ENCODE measurements around the gene NFIX. TPM values are rescaled to one million over a fixed set of nuclear protein-coding genes. Genes with fewer than 3 reads are reported as not detected.

The NFIX gene
- total RNA-seq, 2 donors from 2014 or later = 0.75 to 0.86 TPM

GRCh38 chr19:13018035-13018914, 23.0 kb downstream of the NFIX start:
- Mint-ChIP-seq H3K27me3 (peaks cover 69% of the 10 kb centered on the region), H3K4me3 (no peak overlapping the region), H3K4me1 (peaks cover 28% of the 10 kb centered on the region), H3K36me3 (ENCODE audit: low read depth) (peaks cover 3% of the 10 kb centered on the region), H3K27ac (no peak overlapping the region)
- no peak for ATAC-seq
- H3K9me3 ChIP-seq (ENCODE audit: control insufficient read depth, low read length, poor library complexity, severe bottlenecking) = no peaks in the 10 kb centered on the region
- no peak for DNase-seq

DNA sequence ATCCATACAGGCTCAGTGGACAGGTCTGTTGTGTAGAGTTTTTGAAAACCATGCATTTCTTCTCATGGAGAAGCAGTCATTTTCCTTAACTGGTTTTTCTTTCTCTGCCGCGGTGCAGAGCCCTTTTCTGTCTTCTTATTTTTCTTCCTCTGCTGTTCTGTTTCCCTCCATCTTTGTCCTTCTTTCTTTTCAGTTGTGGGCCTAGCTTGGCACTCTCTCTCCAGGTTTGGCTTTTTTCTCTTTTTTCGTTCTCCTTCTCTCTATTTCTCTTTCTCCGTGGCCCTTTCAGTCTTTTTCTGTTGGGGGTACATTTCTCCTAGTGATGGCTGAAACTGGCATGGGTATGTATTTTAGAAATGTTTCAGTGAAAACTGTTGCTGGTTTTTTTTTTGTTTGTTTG, 24.1 kb downstream of the NFIX start:
- Mint-ChIP-seq H3K4me1 (peaks cover 26% of the 10 kb centered on the region), H3K27me3 (peaks cover 66% of the 10 kb centered on the region), H3K4me3 (no peak overlapping the region), H3K36me3 (ENCODE audit: low read depth) (peaks cover 5% of the 10 kb centered on the region), H3K27ac (no peak overlapping the region)
- no peak for ATAC-seq
- DNase-seq = no peak
- H3K9me3 ChIP-seq (ENCODE audit: control insufficient read depth, low read length, poor library complexity, severe bottlenecking) = no peaks in the 10 kb centered on the region

GRCh38 chr19:13020002-13020414, 24.7 kb downstream of the NFIX start:
- DNase-seq (no peak), ATAC-seq (no peak)
- H3K36me3 Mint-ChIP-seq (ENCODE audit: low read depth) = peaks cover 7% of the 10 kb centered on the region
- H3K27ac Mint-ChIP-seq = no peak overlapping the region
- H3K27me3 Mint-ChIP-seq = peaks cover 66% of the 10 kb centered on the region
- no peak overlapping the region for H3K4me3 Mint-ChIP-seq
- H3K9me3 ChIP-seq (ENCODE audit: control insufficient read depth, low read length, poor library complexity, severe bottlenecking) = no peaks in the 10 kb centered on the region
- peaks cover 25% of the 10 kb centered on the region for H3K4me1 Mint-ChIP-seq

DNA sequence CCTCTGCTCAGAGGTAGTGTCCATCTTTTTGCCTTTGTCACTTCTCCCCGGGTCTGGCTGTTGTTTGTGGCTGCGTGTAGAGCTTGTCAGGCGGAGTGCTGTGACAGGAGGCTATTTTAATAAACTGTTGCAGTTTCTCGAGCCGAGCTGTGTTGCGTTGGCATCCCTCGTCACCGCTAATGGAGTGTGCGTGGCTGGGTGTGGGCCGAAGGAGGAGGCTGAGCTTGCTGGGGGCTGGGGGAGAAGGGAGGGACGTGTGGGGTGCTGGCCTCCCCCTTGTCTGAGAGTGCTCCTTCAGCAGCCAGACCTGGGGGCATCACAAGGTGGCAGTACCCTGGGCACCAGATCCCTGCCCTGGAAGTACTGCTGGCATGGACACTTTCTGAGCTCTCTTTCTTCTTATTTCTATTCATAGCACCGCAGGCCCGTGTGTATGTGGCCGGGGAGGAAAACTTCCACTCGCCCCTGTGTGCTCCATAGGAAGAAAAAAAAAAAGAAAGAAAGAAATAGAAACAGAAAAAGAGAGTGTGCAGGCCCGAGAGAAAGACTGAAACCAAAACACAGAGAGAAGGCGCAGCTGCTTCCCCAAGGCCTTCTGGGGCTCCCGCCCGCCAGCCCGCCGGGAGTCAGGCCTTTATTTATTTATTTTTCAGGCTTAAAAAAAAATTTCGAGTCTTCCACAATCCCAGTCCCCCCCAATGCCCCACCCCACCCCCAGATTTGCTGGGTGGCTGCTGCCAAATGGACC, 27.0 kb downstream of the NFIX start:
- peaks cover 13% of the 10 kb centered on the region for H3K36me3 Mint-ChIP-seq (ENCODE audit: low read depth)
- no peak for ATAC-seq
- peak overlapping the region; percentile 80 for H3K4me3 Mint-ChIP-seq
- H3K9me3 ChIP-seq (ENCODE audit: control insufficient read depth, low read length, poor library complexity, severe bottlenecking) = no peaks in the 10 kb centered on the region
- H3K27ac Mint-ChIP-seq = no peak overlapping the region
- H3K4me1 Mint-ChIP-seq = peaks cover 24% of the 10 kb centered on the region
- no peak for DNase-seq
- H3K27me3 Mint-ChIP-seq = peaks cover 67% of the 10 kb centered on the region

GRCh38 chr19:13022859-13023636, 27.8 kb downstream of the NFIX start:
- Mint-ChIP-seq H3K4me3 (peak overlapping the region; percentile 80), H3K27me3 (peaks cover 60% of the 10 kb centered on the region), H3K36me3 (ENCODE audit: low read depth) (peaks cover 10% of the 10 kb centered on the region), H3K4me1 (peaks cover 21% of the 10 kb centered on the region), H3K27ac (no peak overlapping the region)
- no peaks in the 10 kb centered on the region for H3K9me3 ChIP-seq (ENCODE audit: control insufficient read depth, low read length, poor library complexity, severe bottlenecking)
- no peak for ATAC-seq
- no peak for DNase-seq

DNA sequence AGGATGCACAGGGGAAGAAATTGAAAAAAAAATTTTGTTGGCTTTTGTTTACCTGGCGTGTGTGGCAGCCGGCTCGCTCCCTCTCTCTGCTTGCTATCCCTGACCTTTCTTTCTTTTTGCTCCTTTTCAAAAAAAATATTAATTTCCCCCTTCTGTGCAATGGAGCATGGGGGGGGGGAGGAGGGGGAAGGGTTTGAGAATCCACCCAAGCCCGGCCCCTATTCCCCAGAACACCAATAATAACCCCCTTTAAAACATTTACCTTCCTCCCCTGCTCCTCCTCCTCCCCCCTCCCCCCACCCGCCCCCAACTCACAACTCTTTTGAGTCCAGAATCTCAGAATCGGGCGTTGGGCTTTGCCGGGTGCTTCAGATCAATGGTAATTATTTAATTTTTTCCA, 28.4 kb downstream of the NFIX start:
- Mint-ChIP-seq H3K36me3 (ENCODE audit: low read depth) (peaks cover 10% of the 10 kb centered on the region), H3K4me3 (peak overlapping the region; percentile 80), H3K27me3 (peaks cover 63% of the 10 kb centered on the region), H3K27ac (no peak overlapping the region), H3K4me1 (peaks cover 21% of the 10 kb centered on the region)
- no peak for ATAC-seq
- no peak for DNase-seq
- H3K9me3 ChIP-seq (ENCODE audit: control insufficient read depth, low read length, poor library complexity, severe bottlenecking) = no peaks in the 10 kb centered on the region

DNA sequence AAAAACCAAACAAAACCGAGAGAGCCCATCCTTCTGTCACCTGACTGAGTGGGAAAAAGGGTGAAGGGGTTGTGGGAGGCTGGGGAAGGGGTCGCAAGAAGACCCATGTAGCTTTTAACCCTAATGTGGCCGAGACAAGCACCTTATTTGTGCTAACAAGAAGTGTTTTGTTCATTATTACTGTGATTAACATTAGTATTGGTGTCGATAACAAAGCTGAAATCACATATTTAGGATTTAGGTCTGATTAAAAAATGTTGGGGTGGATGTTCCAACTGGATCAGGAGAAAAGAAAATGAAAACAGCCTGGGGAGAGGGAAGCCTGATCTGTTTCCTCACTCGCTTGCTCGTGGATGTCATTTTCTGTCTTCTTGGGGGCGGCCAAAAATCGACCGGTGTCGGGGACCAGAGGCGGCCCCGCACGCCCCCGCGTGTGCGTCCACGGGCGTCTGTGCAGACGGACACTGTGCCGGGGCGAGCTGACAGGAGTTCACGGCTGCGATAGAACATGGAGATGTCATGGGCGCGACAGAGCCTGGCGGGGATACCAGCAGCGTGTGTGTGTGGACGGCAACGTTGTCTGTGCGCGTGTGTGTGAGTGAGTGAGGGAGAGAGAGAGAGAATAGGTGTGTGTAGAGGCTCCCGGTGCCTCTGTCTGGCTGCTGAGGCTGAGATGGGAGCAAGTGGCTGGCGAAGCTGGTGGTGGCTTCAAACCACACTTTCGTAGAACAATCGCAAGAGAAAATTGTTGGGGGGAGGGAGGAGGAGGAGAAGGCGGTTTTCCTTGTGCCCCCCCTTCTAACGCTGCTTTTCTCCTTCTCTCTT, 29.1 kb downstream of the NFIX start:
- Mint-ChIP-seq H3K27ac (peak overlapping the region; percentile 57), H3K4me3 (peak overlapping the region; percentile 80), H3K27me3 (peaks cover 61% of the 10 kb centered on the region), H3K36me3 (ENCODE audit: low read depth) (peaks cover 10% of the 10 kb centered on the region), H3K4me1 (peaks cover 21% of the 10 kb centered on the region)
- no peak for ATAC-seq
- no peak for DNase-seq
- no peaks in the 10 kb centered on the region for H3K9me3 ChIP-seq (ENCODE audit: control insufficient read depth, low read length, poor library complexity, severe bottlenecking)

DNA sequence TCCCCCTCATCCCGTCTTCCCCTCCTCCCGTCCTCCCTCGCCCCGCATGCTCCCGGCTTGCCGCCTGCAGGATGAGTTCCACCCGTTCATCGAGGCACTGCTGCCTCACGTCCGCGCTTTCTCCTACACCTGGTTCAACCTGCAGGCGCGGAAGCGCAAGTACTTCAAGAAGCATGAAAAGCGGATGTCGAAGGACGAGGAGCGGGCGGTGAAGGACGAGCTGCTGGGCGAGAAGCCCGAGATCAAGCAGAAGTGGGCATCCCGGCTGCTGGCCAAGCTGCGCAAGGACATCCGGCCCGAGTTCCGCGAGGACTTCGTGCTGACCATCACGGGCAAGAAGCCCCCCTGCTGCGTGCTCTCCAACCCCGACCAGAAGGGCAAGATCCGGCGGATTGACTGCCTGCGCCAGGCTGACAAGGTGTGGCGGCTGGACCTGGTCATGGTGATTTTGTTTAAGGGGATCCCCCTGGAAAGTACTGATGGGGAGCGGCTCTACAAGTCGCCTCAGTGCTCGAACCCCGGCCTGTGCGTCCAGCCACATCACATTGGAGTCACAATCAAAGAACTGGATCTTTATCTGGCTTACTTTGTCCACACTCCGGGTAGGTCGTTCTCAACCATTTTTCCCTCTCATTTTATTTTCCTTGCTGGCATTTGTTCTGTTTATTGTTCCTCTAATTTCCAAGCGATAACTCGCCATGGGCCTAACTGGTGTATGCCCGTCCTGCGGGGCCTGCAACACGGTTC, 29.8 kb downstream of the NFIX start:
- peak overlapping the region; percentile 41 for H3K4me3 Mint-ChIP-seq
- peaks cover 21% of the 10 kb centered on the region for H3K4me1 Mint-ChIP-seq
- no peak overlapping the region for H3K27ac Mint-ChIP-seq
- no peaks in the 10 kb centered on the region for H3K9me3 ChIP-seq (ENCODE audit: control insufficient read depth, low read length, poor library complexity, severe bottlenecking)
- peaks cover 10% of the 10 kb centered on the region for H3K36me3 Mint-ChIP-seq (ENCODE audit: low read depth)
- DNase-seq (no peak), ATAC-seq (no peak)
- peaks cover 64% of the 10 kb centered on the region for H3K27me3 Mint-ChIP-seq

GRCh38 chr19:13025819-13026456, 30.7 kb downstream of the NFIX start:
- no peak for DNase-seq
- ATAC-seq = no peak
- peaks cover 10% of the 10 kb centered on the region for H3K36me3 Mint-ChIP-seq (ENCODE audit: low read depth)
- H3K27ac Mint-ChIP-seq = no peak overlapping the region
- peaks cover 62% of the 10 kb centered on the region for H3K27me3 Mint-ChIP-seq
- H3K9me3 ChIP-seq (ENCODE audit: control insufficient read depth, low read length, poor library complexity, severe bottlenecking) = no peaks in the 10 kb centered on the region
- H3K4me3 Mint-ChIP-seq = peak overlapping the region; percentile 41
- H3K4me1 Mint-ChIP-seq = peaks cover 21% of the 10 kb centered on the region

GRCh38 chr19:13026462-13027370, 31.4 kb downstream of the NFIX start:
- no peaks in the 10 kb centered on the region for H3K9me3 ChIP-seq (ENCODE audit: control insufficient read depth, low read length, poor library complexity, severe bottlenecking)
- Mint-ChIP-seq H3K4me3 (no peak overlapping the region), H3K27me3 (peaks cover 55% of the 10 kb centered on the region), H3K36me3 (ENCODE audit: low read depth) (peaks cover 10% of the 10 kb centered on the region), H3K27ac (no peak overlapping the region), H3K4me1 (peaks cover 21% of the 10 kb centered on the region)
- ATAC-seq (no peak), DNase-seq (no peak)

- H3K27me3 Mint-ChIP-seq = peaks cover 51% of the 10 kb centered on the region
- H3K36me3 Mint-ChIP-seq (ENCODE audit: low read depth) = peaks cover 10% of the 10 kb centered on the region
- DNase-seq (no peak), ATAC-seq (no peak)
- H3K9me3 ChIP-seq (ENCODE audit: control insufficient read depth, low read length, poor library complexity, severe bottlenecking) = no peaks in the 10 kb centered on the region
- no peak overlapping the region for H3K4me3 Mint-ChIP-seq
- H3K4me1 Mint-ChIP-seq = peaks cover 19% of the 10 kb centered on the region
- no peak overlapping the region for H3K27ac Mint-ChIP-seq
Measured at GRCh38 chr19:13027557-13027956, 32.3 kb downstream of the NFIX start.
